ENCODE measurements around the gene PPBP.

GRCh38 chr4:73967866-73968265 is 20.1 kb downstream of the PPBP start:
- TF ChIP-seq, protein P1, sequence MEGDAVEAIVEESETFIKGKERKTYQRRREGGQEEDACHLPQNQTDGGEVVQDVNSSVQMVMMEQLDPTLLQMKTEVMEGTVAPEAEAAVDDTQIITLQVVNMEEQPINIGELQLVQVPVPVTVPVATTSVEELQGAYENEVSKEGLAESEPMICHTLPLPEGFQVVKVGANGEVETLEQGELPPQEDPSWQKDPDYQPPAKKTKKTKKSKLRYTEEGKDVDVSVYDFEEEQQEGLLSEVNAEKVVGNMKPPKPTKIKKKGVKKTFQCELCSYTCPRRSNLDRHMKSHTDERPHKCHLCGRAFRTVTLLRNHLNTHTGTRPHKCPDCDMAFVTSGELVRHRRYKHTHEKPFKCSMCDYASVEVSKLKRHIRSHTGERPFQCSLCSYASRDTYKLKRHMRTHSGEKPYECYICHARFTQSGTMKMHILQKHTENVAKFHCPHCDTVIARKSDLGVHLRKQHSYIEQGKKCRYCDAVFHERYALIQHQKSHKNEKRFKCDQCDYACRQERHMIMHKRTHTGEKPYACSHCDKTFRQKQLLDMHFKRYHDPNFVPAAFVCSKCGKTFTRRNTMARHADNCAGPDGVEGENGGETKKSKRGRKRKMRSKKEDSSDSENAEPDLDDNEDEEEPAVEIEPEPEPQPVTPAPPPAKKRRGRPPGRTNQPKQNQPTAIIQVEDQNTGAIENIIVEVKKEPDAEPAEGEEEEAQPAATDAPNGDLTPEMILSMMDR (IDR thresholded peaks at IDR 0.05), result no peak
- TF ChIP-seq EP300 (IDR thresholded peaks at IDR 0.05; ENCODE audit: low read depth), result no peak
- no peak for TF ChIP-seq POLR2A (IDR thresholded peaks at IDR 0.05)
- no peak for TF ChIP-seq POLR2AphosphoS5 (IDR thresholded peaks at IDR 0.05)

Data from transverse colon (tissue), 4 donors.